Fibroblast of the aortic adventitia (primary cell): ENCODE data around the gene MICAL2. TPM values are rescaled to one million over a fixed set of nuclear protein-coding genes. Genes with fewer than 3 reads are reported as not detected.

ENCODE experiments used
- DNase-seq: peaks from one replicate; pipeline ENCODE4 v3.0.0-alpha.2; 2010; ENCODE audit warnings: low read depth
- H3K4me3 ChIP-seq: 2 replicates; pipeline ENCODE4 v1.5.1; 2011; ENCODE audit warnings: low read depth, mild to moderate bottlenecking, control low read depth, low read length, moderate library complexity
- CTCF ChIP-seq: IDR thresholded peaks from 2 replicates; pipeline ENCODE4 v1.5.1; 2011; ENCODE audit warnings: mild to moderate bottlenecking, low read length, control low read depth, inconsistent platforms; ENCODE audit not compliant: insufficient read depth
- total RNA-seq: library from RNA; depleted of rRNA; stranded (reverse); fragments of >200 nt; gene quantifications from 2 replicates; pipeline ENCODE4 v1.2.3, GENCODE V29; 2012; ENCODE audit warnings: low replicate concordance

Gene MICAL2
- total RNA-seq, 1 donor: 146 TPM

GRCh38 chr11:12273618-12273995, 163.2 kb downstream of the MICAL2 start:
- DNase-seq: no peak
- no peak for TF ChIP-seq CTCF
- H3K4me3 ChIP-seq: no peak overlapping the region

GRCh38 chr11:12274056-12274455, 163.7 kb downstream of the MICAL2 start:
- TF ChIP-seq CTCF: no peak
- DNase-seq: no peak

GRCh38 chr11:12274558-12275197, 164.3 kb downstream of the MICAL2 start:
- TF ChIP-seq CTCF: no peak
- H3K4me3 ChIP-seq: no peak overlapping the region
- no peak for DNase-seq

More at GRCh38 chr11:12274056-12274455, 163.7 kb downstream of the MICAL2 start:
- no peak overlapping the region for H3K4me3 ChIP-seq

GRCh38 chr11:12275818-12276217, 165.4 kb downstream of the MICAL2 start:
- DNase-seq: no peak
- no peak for TF ChIP-seq CTCF
- no peak overlapping the region for H3K4me3 ChIP-seq

GRCh38 chr11:12276356-12276755, 166.0 kb downstream of the MICAL2 start:
- DNase-seq: no peak
- no peak overlapping the region for H3K4me3 ChIP-seq
- TF ChIP-seq CTCF: no peak

GRCh38 chr11:12276831-12277475, 166.6 kb downstream of the MICAL2 start:
- no peak for DNase-seq
- H3K4me3 ChIP-seq: no peak overlapping the region
- no peak for TF ChIP-seq CTCF
